ENCODE measurements around the gene SETBP1.

DNA sequence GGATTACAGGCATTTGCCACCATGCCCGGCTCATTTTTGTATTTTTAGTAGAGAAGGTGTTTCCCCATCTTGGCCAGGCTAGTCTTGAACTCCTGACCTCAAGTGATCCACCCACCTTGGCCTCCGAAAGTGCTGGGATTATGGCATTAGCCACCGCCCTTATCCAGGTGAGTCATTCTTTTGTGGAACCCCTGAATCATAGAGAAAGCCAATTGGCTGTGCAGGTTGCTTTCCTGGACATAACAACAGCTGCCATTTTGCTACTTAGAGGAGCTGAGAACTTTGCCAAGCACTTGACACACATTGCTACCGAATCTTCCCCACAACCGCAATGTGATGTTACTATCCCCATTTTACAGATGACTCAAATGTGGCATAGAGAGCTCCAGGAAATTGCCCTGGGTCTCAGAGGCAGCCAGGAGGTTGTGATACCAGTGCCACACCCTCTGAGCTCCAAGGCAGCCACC is 36.0 kb downstream of the SETBP1 start:
- TF ChIP-seq ZBTB17 (CRISPR knock-in tag; IDR thresholded peaks at IDR 0.05) (no peak), MCM3 (IDR thresholded peaks at IDR 0.05) (no peak), U2AF1 (optimal IDR thresholded peaks at IDR 0.05; ENCODE audit: low read depth, low read length) (no peak), ZNF431 (CRISPR knock-in tag; IDR thresholded peaks at IDR 0.05) (no peak), CGGBP1 (CRISPR knock-in tag; IDR thresholded peaks at IDR 0.05) (no peak), HMG20A (CRISPR knock-in tag; conservative IDR thresholded peaks at IDR 0.05) (no peak), FOXA1 (IDR thresholded peaks at IDR 0.05; ENCODE audit: borderline replicate concordance) (no peak), CEBPG (CRISPR knock-in tag; IDR thresholded peaks at IDR 0.05) (no peak), CEBPG (tag; conservative IDR thresholded peaks at IDR 0.05 in 1 of 2, IDR thresholded peaks at IDR 0.05 in 1 of 2) (no peak), CTCF (IDR thresholded peaks at IDR 0.05 in 2 of 3, conservative IDR thresholded peaks at IDR 0.05 in 1 of 3; ENCODE audit: insufficient read depth in 2 of 3, low read depth in 1 of 3, low read length in 3 of 3) (no peak), JUN (IDR thresholded peaks at IDR 0.05; ENCODE audit: borderline replicate concordance, low read depth, low read length) (no peak), JUN (CRISPR knock-in tag; IDR thresholded peaks at IDR 0.05; ENCODE audit: borderline replicate concordance) (no peak)
